IMR-90 (cell line): Measurements from ENCODE around the gene TRAPPC14. TPM values are rescaled to one million over a fixed set of nuclear protein-coding genes. Genes with fewer than 3 reads are reported as not detected.

Source experiments
- ATAC-seq: fragments of 200-7000 bp; cut with Tn5 transposase; 2 replicates; pipeline ENCODE4 v1.9.1; 2020; ENCODE audit warnings: low read depth, mild to moderate bottlenecking, moderate library complexity
- Bru-seq: library from RNA; stranded (reverse); fragments of 400-500 nt; gene quantifications from one replicate; lab custom pipeline; 2021; lab: Mats Ljungman, UMichigan
- BruChase-seq, 2 experiments: library from RNA; stranded (reverse); fragments of 400-500 nt; gene quantifications; one replicate each; lab custom pipeline; 2021; lab: Mats Ljungman, UMichigan
- BruUV-seq: library from RNA; stranded (reverse); fragments of 400-500 nt; replicated peaks from 2 replicates; lab custom pipeline; 2021; lab: Mats Ljungman, UMichigan
- CTCF ChIA-PET: fragments of 300-600 bp; formaldehyde crosslinking; extraction: SDS; loops from one replicate; lab custom pipeline; 2021; ENCODE audit warnings: antibody characterized with exemption; lab: Yijun Ruan, JAX
- POLR2A ChIA-PET: fragments of 300-600 bp; sonication (Branson Sonifier 250); formaldehyde crosslinking; loops from one replicate; lab custom pipeline; 2022; ENCODE audit warnings: antibody characterized with exemption; ENCODE audit not compliant: unreplicated experiment; lab: Charles Lee
- DNase-seq: peaks from one replicate; pipeline ENCODE4 v3.0.0; 2013
- H2AFZ ChIP-seq: replicated peaks from 2 replicates; pipeline ENCODE3; 2013; ENCODE audit warnings: low read length, mild to moderate bottlenecking; ENCODE audit not compliant: poor library complexity
- H2AK5ac ChIP-seq: 2 replicates; pipeline ENCODE4 v1.6.1; 2013; ENCODE audit warnings: low read depth, low read length, inconsistent platforms
- H2AK9ac ChIP-seq: replicated peaks from 2 replicates; pipeline ENCODE3; 2013; ENCODE audit warnings: mild to moderate bottlenecking, low read depth, low read length, moderate library complexity; ENCODE audit not compliant: poor library complexity
- H2BK120ac ChIP-seq: 2 replicates; pipeline ENCODE4 v1.6.1; 2013; ENCODE audit warnings: low read depth, low read length, inconsistent platforms
- H2BK15ac ChIP-seq: 3 replicates; pipeline ENCODE4 v1.6.1; 2013; ENCODE audit warnings: low read depth, low read length, inconsistent platforms
- H2BK20ac ChIP-seq: 2 replicates; pipeline ENCODE4 v1.6.1; 2013; ENCODE audit warnings: low read depth, mild to moderate bottlenecking, inconsistent platforms, low read length, moderate library complexity
- H2BK5ac ChIP-seq: 2 replicates; pipeline ENCODE4 v1.6.1; 2013; ENCODE audit warnings: mild to moderate bottlenecking, low read depth, low read length, inconsistent platforms; ENCODE audit not compliant: poor library complexity, severe bottlenecking
- H3K14ac ChIP-seq: replicated peaks from 2 replicates; pipeline ENCODE4 v1.6.1; 2013; ENCODE audit warnings: low read depth, low read length, inconsistent platforms
- H3K18ac ChIP-seq: 2 replicates; pipeline ENCODE4 v1.6.1; 2013; ENCODE audit warnings: low read depth, low read length, control low read depth
- H3K23ac ChIP-seq: 2 replicates; pipeline ENCODE4 v1.6.1; 2013; ENCODE audit warnings: low read depth, low read length, inconsistent platforms
- H3K27ac ChIP-seq: 2 replicates; pipeline ENCODE4 v1.5.1; 2013; ENCODE audit warnings: mild to moderate bottlenecking, control low read depth, low read length; ENCODE audit not compliant: insufficient read depth
- H3K27me3 ChIP-seq: 2 replicates; pipeline ENCODE4 v1.6.1; 2013; ENCODE audit warnings: low read length; ENCODE audit not compliant: control insufficient read depth, insufficient read depth
- H3K36me3 ChIP-seq: 2 replicates; pipeline ENCODE4 v1.6.1; 2013; ENCODE audit warnings: low read length, mixed read lengths; ENCODE audit not compliant: control insufficient read depth, insufficient read depth
- H3K4ac ChIP-seq: 2 replicates; pipeline ENCODE4 v1.6.1; 2013; ENCODE audit warnings: low read depth, low read length, inconsistent platforms
- H3K4me1 ChIP-seq: 2 replicates; pipeline ENCODE4 v1.6.1; 2013; ENCODE audit warnings: low read length, mixed read lengths; ENCODE audit not compliant: control insufficient read depth, insufficient read depth
- H3K4me2 ChIP-seq: 2 replicates; pipeline ENCODE4 v1.6.1; 2013; ENCODE audit warnings: low read depth, mild to moderate bottlenecking, control low read depth, low read length, moderate library complexity
- H3K4me3 ChIP-seq: 2 replicates; pipeline ENCODE4 v1.5.1; 2013; ENCODE audit warnings: low read depth, mild to moderate bottlenecking, control low read depth, low read length, moderate library complexity; ENCODE audit not compliant: insufficient read depth
- H3K56ac ChIP-seq: 2 replicates; pipeline ENCODE4 v1.6.1; 2013; ENCODE audit warnings: low read length, inconsistent platforms; ENCODE audit not compliant: insufficient read depth; ENCODE audit errors: extremely low read depth
- H3K79me1 ChIP-seq, 2 experiments: 2 replicates each; pipeline ENCODE4 v1.6.1; 2013; ENCODE audit warnings: low read length in 2 of 2, inconsistent platforms in 1 of 2, low read depth in 1 of 2
- H3K9ac ChIP-seq: 2 replicates; pipeline ENCODE4 v1.6.1; 2013; ENCODE audit warnings: low read depth, low read length, control low read depth
- H3K9me1 ChIP-seq: 2 replicates; pipeline ENCODE4 v1.6.1; 2013; ENCODE audit warnings: low read length, inconsistent platforms; ENCODE audit not compliant: insufficient read depth
- H3K9me3 ChIP-seq: 2 replicates; pipeline ENCODE4 v1.6.1; 2013; ENCODE audit warnings: low read length; ENCODE audit not compliant: control insufficient read depth, insufficient read depth
- H4K20me1 ChIP-seq: 2 replicates; pipeline ENCODE4 v1.6.1; 2013; ENCODE audit warnings: low read length, inconsistent platforms; ENCODE audit not compliant: insufficient read depth
- H4K5ac ChIP-seq: 2 replicates; pipeline ENCODE4 v1.6.1; 2013; ENCODE audit warnings: mild to moderate bottlenecking, low read depth, low read length, control low read depth
- H4K8ac ChIP-seq, 2 experiments: 2 replicates each; pipeline ENCODE4 v1.6.1; 2013; ENCODE audit warnings: low read depth in 2 of 2, low read length in 2 of 2, control low read depth in 1 of 2, inconsistent platforms in 1 of 2
- H4K91ac ChIP-seq: 2 replicates; pipeline ENCODE4 v1.6.1; 2013; ENCODE audit warnings: low read depth, low read length, inconsistent platforms; ENCODE audit not compliant: insufficient read depth
- MAZ ChIP-seq: IDR thresholded peaks from 2 replicates; pipeline ENCODE4 v1.6.1; 2012; ENCODE audit warnings: low read depth, mild to moderate bottlenecking, low read length, improper control_type of control experiment, moderate library complexity, borderline replicate concordance
- NFE2L2 ChIP-seq: fragments of 150-350 bp; IDR thresholded peaks from 2 replicates; pipeline ENCODE4 v1.6.1; 2016; ENCODE audit warnings: low read depth, mild to moderate bottlenecking, low read length
- POLR2A ChIP-seq: IDR thresholded peaks from 2 replicates; pipeline ENCODE4 v1.6.1; 2012; ENCODE audit warnings: mild to moderate bottlenecking, low read depth, low read length
- SMC3 ChIP-seq: fragments of 150-350 bp; IDR thresholded peaks from 2 replicates; pipeline ENCODE4 v1.6.1; 2016; ENCODE audit warnings: low read depth, mild to moderate bottlenecking, antibody characterized with exemption, low read length, moderate library complexity
- WGBS, 2 experiments: methylation state at CpG; one replicate each; pipeline versions ENCODE4 v1.1.5 to v1.1.7; 2013; ENCODE audit warnings: missing lambda C conversion rate in 2 of 2; ENCODE audit not compliant: insufficient read length in 1 of 2; ENCODE audit errors: extremely low coverage in 2 of 2; 5-methylcytosine and 5-hydroxymethylcytosine counted together
- dilution Hi-C: fragments of 300-500 bp; cut with HindIII; formaldehyde crosslinking; loops from one replicate; pipeline ENCODE4 v1.14.3; 2018; ENCODE audit warnings: low sequenced_read_pairs; ENCODE audit not compliant: unreplicated experiment
- in situ Hi-C: fragments of 300-500 bp; cut with MboI; formaldehyde crosslinking; loops from 3 replicates; pipeline ENCODE4 v1.14.3; 2019; ENCODE audit warnings: low sequenced_read_pairs, inconsistent platforms, mixed read lengths
- intact Hi-C: fragments of 100-400 bp; cut with micrococcal nuclease; formaldehyde crosslinking; loops from 2 replicates; pipeline ENCODE4 v1.10.0; 2022
- long read RNA-seq: library from polyadenylated mRNA; unstranded; transcript quantifications from one replicate; pipeline ENCODE4 v2.0.0, GENCODE V29; 2021; ENCODE audit not compliant: unreplicated experiment
- polyA plus RNA-seq, 3 experiments: library from polyadenylated mRNA; depleted of rRNA; stranded (reverse); fragments of >200 nt; gene quantifications; 2 replicates each; pipeline ENCODE4 v1.2.3, GENCODE V29; 2012; ENCODE audit warnings: low replicate concordance in 1 of 3
- total RNA-seq: library from RNA; depleted of rRNA; stranded (reverse); fragments of >200 nt; gene quantifications from 2 replicates; pipeline ENCODE4 v1.2.3, GENCODE V29; 2012; rRNA removed

TRAPPC14 gene
- total RNA-seq (4.4 and 4.5 TPM in 2 replicates), polyA plus RNA-seq (2012; rRNA removed) (14.1 and 15.9 TPM in 2 replicates), Bru-seq, nascent RNA (percentile 55 among the genes with signal in this experiment), BruChase-seq, experiment 1, labeled RNA remaining after a 6-hour chase (percentile 59 among the genes with signal in this experiment), BruChase-seq, experiment 2, labeled RNA remaining after a 2-hour chase (percentile 61 among the genes with signal in this experiment)
- 6.7 and 16.7 TPM in 2 replicates for polyA plus RNA-seq (2012; cell fraction: cytosol; rRNA removed)
- polyA plus RNA-seq (2012; cell fraction: nucleus; rRNA removed; ENCODE audit: low replicate concordance): 41.4 and 101 TPM in 2 replicates
- long read RNA-seq, partial matches to known transcripts: 0 of 17 reads
- long read RNA-seq, other reads (novel, unspliced or antisense): 9 of 17 reads

GRCh38 chr7:100158229-100159098 lies at the start of gene TRAPPC14:
Gene TRAPPC14, minus strand, starts transcription at chr7:100158723. Its CDS starts 224 bp downstream, at chr7:100158499.
- Histone ChIP-seq H3K9me3 (no peaks in the 10 kb centered on the region), H3K18ac (peak within 1 kb of the TSS; percentile 71), H2AFZ (peak within 1 kb of the TSS; percentile 94), H3K56ac (peak within 1 kb of the TSS; percentile 33; the same call in 1 of the 2 replicates), H2BK20ac (no peak within 1 kb of the TSS), H3K4ac (peak within 1 kb of the TSS; percentile 78), H2BK15ac (no peak within 1 kb of the TSS), H3K9me1 (peaks cover 2% of the 10 kb centered on the region; the same call in 1 of the 2 replicates), H4K91ac (peak within 1 kb of the TSS; percentile 46), H4K8ac (peak within 1 kb of the TSS; percentile 94 to 99), H3K23ac (peak within 1 kb of the TSS; percentile 93; the same call in 1 of the 2 replicates), H2AK5ac (peak within 1 kb of the TSS; percentile 88), H3K27ac (peak within 1 kb of the TSS; percentile 80), H2BK120ac (peak within 1 kb of the TSS; percentile 47), H3K9ac (peak within 1 kb of the TSS; percentile 73), H3K4me1 (peaks cover 6% of the 10 kb centered on the region), H3K14ac (peak within 1 kb of the TSS; percentile 76), H2BK5ac (peak within 1 kb of the TSS; percentile 63), H2AK9ac (peak within 1 kb of the TSS; percentile 97), H3K79me1 (peaks cover 15 to 47% of the 10 kb centered on the region in 2 experiments), H3K4me3 (peak within 1 kb of the TSS; percentile 77), H4K5ac (peak within 1 kb of the TSS; percentile 80), H3K36me3 (peaks cover 34% of the 10 kb centered on the region), H3K4me2 (peak within 1 kb of the TSS; percentile 80), H4K20me1 (peaks cover 21% of the 10 kb centered on the region), H3K27me3 (no peaks in the 10 kb centered on the region)
- BruUV-seq: no TSS peak
- intact Hi-C loops (no loop called here), in situ Hi-C loops (no loop called here), dilution Hi-C loops (no loop called here)
- ChIA-PET POLR2A (interaction anchor here (0.6 kb wide), 1 partner anchor 11 kb away, joined by 4 read pairs; no protein-coding TSS in a partner anchor), CTCF (no interaction called here)
- WGBS, 2 experiments: 0% methylated on average over 50 of the region's 87 CpGs; no CpG with 5 or more reads in 1 of the 2 experiments
- peak; percentile 70 for DNase-seq
- ATAC-seq: peak; percentile 88
- TF ChIP-seq MAZ (peak; percentile 90; the same call in 1 of the 2 replicates), NFE2L2 (no peak), SMC3 (no peak), POLR2A (no peak)
